HUES64 (cell line): ENCODE results near the gene SBF2.
A peak's percentile ranks its signal among the peaks of the same experiment; 100 is the strongest.

Experiments used
- H3K27ac ChIP-seq: 2 replicates; pipeline ENCODE4 v1.7.0; 2013; ENCODE audit warnings: low read depth, low read length, inconsistent platforms
- H3K27me3 ChIP-seq: 2 replicates; pipeline ENCODE4 v1.6.1; 2013; ENCODE audit warnings: mild to moderate bottlenecking, low read length; ENCODE audit not compliant: insufficient read depth
- H3K36me3 ChIP-seq: 2 replicates; pipeline ENCODE4 v1.6.1; 2013; ENCODE audit warnings: mild to moderate bottlenecking, low read length; ENCODE audit not compliant: insufficient read depth
- H3K4me1 ChIP-seq: 2 replicates; pipeline ENCODE4 v1.6.1; 2013; ENCODE audit warnings: mild to moderate bottlenecking, low read length, moderate library complexity; ENCODE audit not compliant: insufficient read depth
- H3K4me3 ChIP-seq: 2 replicates; pipeline ENCODE4 v1.5.1; 2013; ENCODE audit warnings: mild to moderate bottlenecking, low read length, moderate library complexity
- H3K9ac ChIP-seq: 2 replicates; pipeline ENCODE4 v1.6.1; 2013; ENCODE audit warnings: mild to moderate bottlenecking, low read depth, low read length
- H3K9me3 ChIP-seq: 2 replicates; pipeline ENCODE4 v1.6.1; 2013; ENCODE audit warnings: low read depth, low read length; ENCODE audit not compliant: insufficient read depth
- WGBS: fragments of 150-250, 120-280 bp; methylation state at CpG from one replicate; pipeline ENCODE4 v1.1.7; 2013; ENCODE audit warnings: missing lambda C conversion rate; 5-methylcytosine and 5-hydroxymethylcytosine counted together

The SBF2 gene

GRCh38 chr11:10122326-10123197 is 171.5 kb downstream of the SBF2 start:
- Histone ChIP-seq H3K27me3 (no peaks in the 10 kb centered on the region), H3K27ac (no peak overlapping the region), H3K36me3 (no peaks in the 10 kb centered on the region), H3K9me3 (no peaks in the 10 kb centered on the region), H3K4me1 (peaks cover 16% of the 10 kb centered on the region), H3K9ac (no peak overlapping the region), H3K4me3 (no peak overlapping the region)
- 85% methylated on average over 5 of the region's 5 CpGs for WGBS

GRCh38 chr11:10118865-10119264 is 175.2 kb downstream of the SBF2 start:
- Histone ChIP-seq H3K27ac (no peak overlapping the region), H3K4me1 (peaks cover 16% of the 10 kb centered on the region), H3K36me3 (no peaks in the 10 kb centered on the region), H3K9ac (no peak overlapping the region), H3K27me3 (no peaks in the 10 kb centered on the region), H3K9me3 (peaks cover 7% of the 10 kb centered on the region; the same call in 1 of the 2 replicates), H3K4me3 (no peak overlapping the region)
- WGBS: 100% methylated on average over 1 of the region's 1 CpG

- 76% methylated on average over 3 of the region's 3 CpGs for WGBS
- H3K27me3 ChIP-seq: no peaks in the 10 kb centered on the region
- H3K27ac ChIP-seq: no peak overlapping the region
- no peaks in the 10 kb centered on the region for H3K36me3 ChIP-seq
- H3K9me3 ChIP-seq: peaks cover 7% of the 10 kb centered on the region; the same call in 1 of the 2 replicates
- peaks cover 9% of the 10 kb centered on the region for H3K4me1 ChIP-seq
- H3K9ac ChIP-seq: no peak overlapping the region
- H3K4me3 ChIP-seq: no peak overlapping the region
Measured at GRCh38 chr11:10117709-10118351, 176.2 kb downstream of the SBF2 start.

GRCh38 chr11:10116588-10116987 is 177.4 kb downstream of the SBF2 start:
- no peak overlapping the region for H3K9ac ChIP-seq
- H3K4me1 ChIP-seq: peaks cover 5% of the 10 kb centered on the region; the same call in 1 of the 2 replicates
- WGBS: 83% methylated on average over 1 of the region's 1 CpG
- H3K9me3 ChIP-seq: peaks cover 7% of the 10 kb centered on the region; the same call in 1 of the 2 replicates
- H3K27ac ChIP-seq: no peak overlapping the region
- H3K4me3 ChIP-seq: no peak overlapping the region
- no peaks in the 10 kb centered on the region for H3K36me3 ChIP-seq
- no peaks in the 10 kb centered on the region for H3K27me3 ChIP-seq

DNA sequence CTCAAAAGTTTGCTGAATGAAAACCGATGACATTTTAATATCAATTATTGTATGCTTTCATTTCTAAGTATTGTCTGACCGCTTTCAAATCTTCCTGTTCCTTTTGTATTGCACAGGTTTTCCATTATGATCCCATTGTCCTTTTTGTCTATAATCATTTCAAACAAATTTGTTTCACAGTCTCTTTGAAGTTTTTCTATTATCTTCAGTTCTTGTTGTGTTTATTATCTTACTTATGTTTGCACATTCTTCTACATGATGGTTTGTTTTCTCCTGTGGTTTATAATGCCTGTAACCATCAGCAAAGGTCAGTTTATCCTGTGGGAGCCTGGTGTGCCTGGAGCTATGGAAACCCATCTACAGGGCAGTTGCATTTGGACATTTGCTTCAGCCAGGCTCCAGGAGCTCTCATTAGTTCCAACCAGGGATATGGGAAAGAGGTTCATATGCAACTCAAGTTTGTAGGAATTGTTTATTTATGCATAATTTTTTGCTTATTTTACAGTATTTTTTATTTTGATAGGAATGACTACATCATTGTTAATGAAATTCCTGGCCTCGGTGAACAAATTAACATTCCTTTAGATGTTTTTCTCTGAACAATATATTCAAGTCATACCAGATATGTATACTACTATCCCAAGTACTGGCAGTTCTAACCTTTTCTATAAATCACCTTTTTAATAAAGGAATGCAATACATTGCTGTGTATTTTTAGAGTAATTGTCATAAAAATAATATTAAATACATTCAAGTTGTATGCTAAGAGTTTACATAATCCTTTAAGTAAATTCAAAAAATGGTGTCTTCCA is 179.2 kb downstream of the SBF2 start:
- Histone ChIP-seq H3K27me3 (no peaks in the 10 kb centered on the region), H3K27ac (no peak overlapping the region), H3K9me3 (peaks cover 7% of the 10 kb centered on the region; the same call in 1 of the 2 replicates), H3K9ac (no peak overlapping the region), H3K4me3 (no peak overlapping the region), H3K36me3 (no peaks in the 10 kb centered on the region), H3K4me1 (peaks cover 11% of the 10 kb centered on the region)
- 100% methylated on average over 3 of the region's 3 CpGs for WGBS

GRCh38 chr11:10113852-10114251 is 180.2 kb downstream of the SBF2 start:
- Histone ChIP-seq H3K9ac (no peak overlapping the region), H3K4me1 (peaks cover 18% of the 10 kb centered on the region), H3K27me3 (no peaks in the 10 kb centered on the region), H3K4me3 (no peak overlapping the region), H3K27ac (no peak overlapping the region), H3K9me3 (peaks cover 7% of the 10 kb centered on the region; the same call in 1 of the 2 replicates), H3K36me3 (no peaks in the 10 kb centered on the region)

DNA sequence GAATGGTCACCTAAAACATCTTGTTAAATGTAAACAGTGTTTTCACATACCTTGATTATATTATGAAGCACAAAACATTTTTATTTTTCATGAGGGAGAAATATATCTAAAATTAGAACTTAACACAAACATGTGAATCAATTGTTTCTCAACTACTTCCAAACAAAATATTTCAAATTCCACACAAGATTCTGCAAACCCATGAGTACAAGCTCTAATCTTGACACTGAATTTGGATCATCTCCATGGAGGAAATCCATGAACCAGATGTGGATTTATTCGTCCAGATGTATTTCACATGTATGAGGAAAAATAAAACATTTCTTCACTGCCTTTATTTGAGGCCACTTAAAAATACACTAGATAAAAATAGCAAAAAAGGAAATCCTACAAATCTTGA is 184.2 kb downstream of the SBF2 start:
- Histone ChIP-seq H3K9ac (no peak overlapping the region), H3K36me3 (no peaks in the 10 kb centered on the region), H3K27ac (peak overlapping the region; percentile 48), H3K4me3 (no peak overlapping the region), H3K9me3 (no peaks in the 10 kb centered on the region), H3K27me3 (no peaks in the 10 kb centered on the region), H3K4me1 (peaks cover 18% of the 10 kb centered on the region)
- WGBS: no CpG with 5 or more reads among the region's 1 CpG

- Histone ChIP-seq H3K9me3 (no peaks in the 10 kb centered on the region), H3K27ac (no peak overlapping the region), H3K27me3 (no peaks in the 10 kb centered on the region), H3K9ac (no peak overlapping the region), H3K4me1 (peaks cover 18% of the 10 kb centered on the region), H3K36me3 (no peaks in the 10 kb centered on the region), H3K4me3 (no peak overlapping the region)
- WGBS: 82% methylated on average over 1 of the region's 3 CpGs
Measured at GRCh38 chr11:10108915-10109680, 184.9 kb downstream of the SBF2 start.

DNA sequence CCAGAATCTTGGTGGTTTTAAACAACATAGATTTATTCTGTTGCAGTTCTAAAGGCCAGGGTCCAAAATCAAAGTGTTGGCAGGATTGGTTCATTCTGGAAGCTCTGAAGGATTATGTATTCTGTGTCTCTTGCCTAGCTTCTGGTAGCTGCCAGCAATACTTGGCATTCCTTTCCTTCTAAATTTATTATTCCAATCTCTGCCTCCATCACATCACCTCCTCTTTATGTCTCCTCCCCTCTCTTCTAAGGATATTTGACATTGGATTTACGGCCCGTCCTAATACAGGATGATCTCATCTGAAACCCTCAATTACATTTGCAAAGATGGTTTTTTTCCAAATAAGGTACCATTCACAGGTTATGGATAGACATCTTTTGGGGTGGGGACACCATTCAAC is 186.5 kb downstream of the SBF2 start:
- Histone ChIP-seq H3K4me3 (no peak overlapping the region), H3K36me3 (no peaks in the 10 kb centered on the region), H3K27ac (no peak overlapping the region), H3K9me3 (no peaks in the 10 kb centered on the region), H3K4me1 (peaks cover 18% of the 10 kb centered on the region), H3K27me3 (no peaks in the 10 kb centered on the region), H3K9ac (no peak overlapping the region)
- WGBS: 89% methylated on average over 2 of the region's 2 CpGs

GRCh38 chr11:10097615-10098014 is 196.4 kb downstream of the SBF2 start:
- peaks cover 7% of the 10 kb centered on the region; the same call in 1 of the 2 replicates for H3K36me3 ChIP-seq
- no peak overlapping the region for H3K27ac ChIP-seq
- H3K9ac ChIP-seq: no peak overlapping the region
- no peaks in the 10 kb centered on the region for H3K4me1 ChIP-seq
- peaks cover 20% of the 10 kb centered on the region for H3K9me3 ChIP-seq
- WGBS: 92% methylated on average over 4 of the region's 4 CpGs
- H3K27me3 ChIP-seq: no peaks in the 10 kb centered on the region
- H3K4me3 ChIP-seq: no peak overlapping the region
